ENCODE measurements around the gene RPL35.

DNA sequence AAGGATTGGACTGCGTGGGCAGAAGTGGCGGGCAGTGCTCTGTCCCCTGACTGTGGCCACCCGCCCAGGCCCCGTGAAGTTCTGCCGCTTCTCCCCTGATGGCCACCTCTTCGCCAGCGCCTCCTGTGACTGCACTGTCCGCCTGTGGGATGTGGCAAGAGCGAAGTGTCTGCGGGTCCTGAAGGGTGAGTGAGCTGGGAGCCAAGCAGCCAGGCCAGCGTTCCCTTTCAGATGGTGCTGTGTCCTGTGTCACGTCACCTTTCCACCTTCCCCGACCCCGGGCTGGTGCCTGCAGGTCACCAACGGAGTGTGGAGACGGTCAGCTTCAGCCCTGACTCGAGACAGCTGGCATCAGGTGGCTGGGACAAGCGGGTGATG, 6.2 kb downstream of the RPL35 start:
- TF ChIP-seq POLR2A (IDR thresholded peaks at IDR 0.05) (no peak), EP300 (IDR thresholded peaks at IDR 0.05) (no peak)
- TF ChIP-seq, protein P1, sequence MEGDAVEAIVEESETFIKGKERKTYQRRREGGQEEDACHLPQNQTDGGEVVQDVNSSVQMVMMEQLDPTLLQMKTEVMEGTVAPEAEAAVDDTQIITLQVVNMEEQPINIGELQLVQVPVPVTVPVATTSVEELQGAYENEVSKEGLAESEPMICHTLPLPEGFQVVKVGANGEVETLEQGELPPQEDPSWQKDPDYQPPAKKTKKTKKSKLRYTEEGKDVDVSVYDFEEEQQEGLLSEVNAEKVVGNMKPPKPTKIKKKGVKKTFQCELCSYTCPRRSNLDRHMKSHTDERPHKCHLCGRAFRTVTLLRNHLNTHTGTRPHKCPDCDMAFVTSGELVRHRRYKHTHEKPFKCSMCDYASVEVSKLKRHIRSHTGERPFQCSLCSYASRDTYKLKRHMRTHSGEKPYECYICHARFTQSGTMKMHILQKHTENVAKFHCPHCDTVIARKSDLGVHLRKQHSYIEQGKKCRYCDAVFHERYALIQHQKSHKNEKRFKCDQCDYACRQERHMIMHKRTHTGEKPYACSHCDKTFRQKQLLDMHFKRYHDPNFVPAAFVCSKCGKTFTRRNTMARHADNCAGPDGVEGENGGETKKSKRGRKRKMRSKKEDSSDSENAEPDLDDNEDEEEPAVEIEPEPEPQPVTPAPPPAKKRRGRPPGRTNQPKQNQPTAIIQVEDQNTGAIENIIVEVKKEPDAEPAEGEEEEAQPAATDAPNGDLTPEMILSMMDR (IDR thresholded peaks at IDR 0.05): no peak

All from ovary (tissue), 3 donors.